GM06990 (cell line): Measurements from ENCODE around the gene HAAO.
A peak's percentile ranks its signal among the peaks of the same experiment; 100 is the strongest.

Experiments used
- DNase-seq: peaks from one replicate; pipeline ENCODE4 v3.0.0-alpha.2; 2011; ENCODE audit not compliant: insufficient read length; ENCODE audit errors: extremely low read depth
- H3K27me3 ChIP-seq: replicated peaks from 2 replicates; pipeline ENCODE4 v1.6.0; 2011; ENCODE audit warnings: low read length; ENCODE audit not compliant: control insufficient read depth, insufficient read depth
- H3K36me3 ChIP-seq: 2 replicates; pipeline ENCODE4 v1.5.1; 2011; ENCODE audit warnings: low read length; ENCODE audit not compliant: control insufficient read depth, insufficient read depth
- H3K4me3 ChIP-seq: replicated peaks from 2 replicates; pipeline ENCODE4 v1.5.1; 2011; ENCODE audit warnings: low read depth, mild to moderate bottlenecking, control low read depth, low read length
- CTCF ChIP-seq: IDR thresholded peaks from 2 replicates; pipeline ENCODE4 v1.5.1; 2011; ENCODE audit warnings: low read length, control low read depth, mild to moderate bottlenecking, inconsistent platforms; ENCODE audit not compliant: insufficient read depth, poor library complexity, severe bottlenecking

Gene HAAO

GRCh38 chr2:42775186-42775585 lies 17.2 kb downstream of the HAAO start:
- H3K36me3 ChIP-seq, result peaks cover 3% of the 10 kb centered on the region
- no peak overlapping the region for H3K4me3 ChIP-seq
- TF ChIP-seq CTCF, result no peak
- H3K27me3 ChIP-seq, result no peaks in the 10 kb centered on the region
- no peak for DNase-seq

GRCh38 chr2:42771546-42772153 lies 20.7 kb downstream of the HAAO start:
- no peaks in the 10 kb centered on the region for H3K27me3 ChIP-seq
- TF ChIP-seq CTCF, result no peak
- DNase-seq, result no peak
- no peak overlapping the region for H3K4me3 ChIP-seq
- peaks cover 10% of the 10 kb centered on the region for H3K36me3 ChIP-seq

GRCh38 chr2:42770288-42771131 lies 21.9 kb downstream of the HAAO start:
- peak; percentile 58 for TF ChIP-seq CTCF
- DNase-seq, result no peak
- no peaks in the 10 kb centered on the region for H3K27me3 ChIP-seq
- H3K4me3 ChIP-seq, result no peak overlapping the region
- H3K36me3 ChIP-seq, result peaks cover 10% of the 10 kb centered on the region

GRCh38 chr2:42769583-42770287 lies 22.6 kb downstream of the HAAO start:
- no peak for TF ChIP-seq CTCF
- no peaks in the 10 kb centered on the region for H3K27me3 ChIP-seq

GRCh38 chr2:42768706-42769256 lies 23.6 kb downstream of the HAAO start:
- Histone ChIP-seq H3K27me3 (no peaks in the 10 kb centered on the region), H3K36me3 (peaks cover 10% of the 10 kb centered on the region), H3K4me3 (no peak overlapping the region)
- no peak for TF ChIP-seq CTCF
- no peak for DNase-seq

More at GRCh38 chr2:42769583-42770287, 22.6 kb downstream of the HAAO start:
- DNase-seq, result no peak
- Histone ChIP-seq H3K36me3 (peaks cover 10% of the 10 kb centered on the region), H3K4me3 (no peak overlapping the region)
